Peyer's patch (tissue), 4 donors: ENCODE results near the gene LGALS7B. TPM values are rescaled to one million over a fixed set of nuclear protein-coding genes. Genes with fewer than 3 reads are reported as not detected.
"Not testable (repeated sequence)": the region's sequence is repeated elsewhere in the genome, so short reads cannot be mapped to it uniquely, and the experiment has no call there.

ENCODE experiments used
- DNase-seq, 3 donors: peaks; one replicate each; pipeline ENCODE4 v3.0.0-alpha.2; 2017 to 2019
- H3K27ac ChIP-seq, 4 donors: fragments of 200-600 bp; sonication (generic); one replicate each; pipeline ENCODE4 v1.5.1; 2016 to 2019
- H3K27me3 ChIP-seq, 2 donors: fragments of 200-600 bp; sonication (generic); one replicate each; pipeline ENCODE4 v1.5.1; 2019
- H3K36me3 ChIP-seq, 3 donors: fragments of 200-600 bp; sonication (generic); one replicate each; pipeline ENCODE4 v1.5.1; 2016 to 2019
- H3K4me1 ChIP-seq, 4 donors: fragments of 200-600 bp; sonication (generic); one replicate each; pipeline ENCODE4 v1.5.1; 2016 to 2019
- H3K4me3 ChIP-seq, 4 donors: fragments of 200-600 bp; sonication (generic); 1 replicate in 3 of 4; 2 replicates in 1 of 4; pipeline ENCODE4 v1.5.1; 2016 to 2019; ENCODE audit warnings: mild to moderate bottlenecking in 1 of 4
- H3K9me3 ChIP-seq, 4 donors: fragments of 200-600 bp; sonication (generic); one replicate each; pipeline ENCODE4 v1.5.1; 2016 to 2019; ENCODE audit warnings: mild to moderate bottlenecking in 1 of 4
- CTCF ChIP-seq, 6 experiments: fragments of 450-650 bp in 4 of 6; fragments of 200-600 bp in 2 of 6; sonication (generic) in 1 of 6; IDR thresholded peaks; one replicate each; pipeline ENCODE4 v1.5.1; 2017 to 2019; ENCODE audit warnings: antibody characterized with exemption in 6 of 6, mild to moderate bottlenecking in 3 of 6, moderate library complexity in 1 of 6
- POLR2A ChIP-seq, 2 donors: fragments of 450-650 bp; IDR thresholded peaks; one replicate each; pipeline ENCODE4 v1.5.1; 2017; ENCODE audit warnings: antibody characterized with exemption in 2 of 2, mild to moderate bottlenecking in 2 of 2, moderate library complexity in 2 of 2
- total RNA-seq, 4 donors: library from RNA; depleted of rRNA; stranded (reverse); fragments of >200 nt; gene quantifications; one replicate each; pipeline ENCODE4 v1.1.0, GENCODE V29; 2016

The LGALS7B gene
- total RNA-seq, 4 donors from 2014 or later: not detected

GRCh38 chr19:38793177-38793576 is 4.2 kb downstream of the LGALS7B start:
- peak overlapping the region in 1 of 4 donors; percentile 9 for H3K27ac ChIP-seq

GRCh38 chr19:38793671-38794070 is 4.7 kb downstream of the LGALS7B start:
- DNase-seq: no peak
- TF ChIP-seq CTCF (IDR thresholded peaks at IDR 0.05) (no peak), POLR2A (IDR thresholded peaks at IDR 0.05) (no peak)
- H3K4me1 ChIP-seq: peaks cover 0 to 4% (median 0%) of the 10 kb centered on the region in 4 donors
- H3K36me3 ChIP-seq: no peaks in the 10 kb centered on the region
- no peak overlapping the region for H3K4me3 ChIP-seq
- H3K27ac ChIP-seq: no peak overlapping the region
- no peaks in the 10 kb centered on the region for H3K9me3 ChIP-seq
- no peaks in the 10 kb centered on the region for H3K27me3 ChIP-seq

More at GRCh38 chr19:38793177-38793576, 4.2 kb downstream of the LGALS7B start:
- no peaks in the 10 kb centered on the region for H3K9me3 ChIP-seq
- H3K36me3 ChIP-seq: no peaks in the 10 kb centered on the region
- H3K4me1 ChIP-seq: peaks cover 0 to 4% (median 0%) of the 10 kb centered on the region in 4 donors
- no peak overlapping the region for H3K4me3 ChIP-seq
- no peak for TF ChIP-seq CTCF (IDR thresholded peaks at IDR 0.05)
- TF ChIP-seq POLR2A (IDR thresholded peaks at IDR 0.05): no peak
- DNase-seq: no peak
- H3K27me3 ChIP-seq: no peaks in the 10 kb centered on the region

GRCh38 chr19:38795549-38795948 is 6.5 kb downstream of the LGALS7B start:
- TF ChIP-seq POLR2A (IDR thresholded peaks at IDR 0.05): no peak
- TF ChIP-seq CTCF (IDR thresholded peaks at IDR 0.05): no peak
- no peak overlapping the region for H3K27ac ChIP-seq
- H3K36me3 ChIP-seq: no peaks in the 10 kb centered on the region
- peaks cover 0 to 4% (median 0%) of the 10 kb centered on the region in 4 donors for H3K4me1 ChIP-seq
- no peaks in the 10 kb centered on the region for H3K27me3 ChIP-seq
- DNase-seq: no peak
- H3K9me3 ChIP-seq: no peaks in the 10 kb centered on the region
- no peak overlapping the region for H3K4me3 ChIP-seq

- DNase-seq: no peak
- Histone ChIP-seq H3K9me3 (no peaks in the 10 kb centered on the region), H3K27ac (no peak overlapping the region), H3K4me1 (peaks cover 0 to 4% (median 0%) of the 10 kb centered on the region in 4 donors), H3K27me3 (no peaks in the 10 kb centered on the region), H3K36me3 (peaks cover 0 to under 1% (median 0%) of the 10 kb centered on the region in 3 donors), H3K4me3 (no peak overlapping the region)
- no peak for TF ChIP-seq POLR2A (IDR thresholded peaks at IDR 0.05)
- TF ChIP-seq CTCF (IDR thresholded peaks at IDR 0.05): no peak
Observed at GRCh38 chr19:38796154-38796553, 7.2 kb downstream of the LGALS7B start.

GRCh38 chr19:38797781-38798180 is 8.8 kb downstream of the LGALS7B start:
- H3K36me3 ChIP-seq: peaks cover 0 to 17% (median 0%) of the 10 kb centered on the region in 3 donors
- not testable (repeated sequence) for DNase-seq, H3K27me3 ChIP-seq, H3K4me3 ChIP-seq, H3K27ac ChIP-seq, H3K4me1 ChIP-seq, H3K9me3 ChIP-seq

- DNase-seq: no peak
- peaks cover 0 to 28% (median 0%) of the 10 kb centered on the region in 3 donors for H3K36me3 ChIP-seq
- no peaks in the 10 kb centered on the region for H3K4me1 ChIP-seq
- no peaks in the 10 kb centered on the region for H3K9me3 ChIP-seq
- no peak overlapping the region for H3K4me3 ChIP-seq
- no peak overlapping the region for H3K27ac ChIP-seq
- H3K27me3 ChIP-seq: no peaks in the 10 kb centered on the region
- TF ChIP-seq CTCF (IDR thresholded peaks at IDR 0.05) (no peak), POLR2A (IDR thresholded peaks at IDR 0.05) (no peak)
Observed at GRCh38 chr19:38799104-38799503, 10.1 kb downstream of the LGALS7B start.
